ENCODE measurements around the gene TCFL5. TPM values are rescaled to one million over a fixed set of nuclear protein-coding genes. Genes with fewer than 3 reads are reported as not detected.

The TCFL5 gene
- total RNA-seq, 1 experiment from 2014 or later: 20.4 TPM

GRCh38 chr20:62893700-62894099, 32.1 kb upstream of the TCFL5 start:
- TF ChIP-seq EMX1 (CRISPR knock-in tag; IDR thresholded peaks at IDR 0.05) (no peak), ZMAT4 (CRISPR knock-in tag; IDR thresholded peaks at IDR 0.05) (no peak), IRF1 (CRISPR knock-in tag; IDR thresholded peaks at IDR 0.05) (no peak), FOXK1 (CRISPR knock-in tag; IDR thresholded peaks at IDR 0.05) (no peak), TP53 (CRISPR knock-in tag; IDR thresholded peaks at IDR 0.05) (no peak), AFF4 (CRISPR knock-in tag; IDR thresholded peaks at IDR 0.05; ENCODE audit: borderline replicate concordance) (no peak), CTCF (IDR thresholded peaks at IDR 0.05) (no peak)
- Mint-ChIP-seq H3K27me3 (ENCODE audit: low read depth) (no peaks in the 10 kb centered on the region; the same call in 1 of the 2 replicates), H3K9me3 (no peaks in the 10 kb centered on the region), H3K4me3 (no peak overlapping the region), H3K36me3 (peaks cover 81% of the 10 kb centered on the region), H3K27ac (peak overlapping the region; percentile 29; the same call in 1 of the 2 replicates), H3K4me1 (peaks cover 10% of the 10 kb centered on the region)
- DNase-seq (ENCODE audit: low spot score): no peak
- ChIA-PET CTCF (interaction anchor here (0.6 to 1.5 kb wide), 6 partner anchors 8 to 71 kb away, joined by 3 to 5 read pairs (median 4); no protein-coding TSS in a partner anchor), POLR2A (no interaction called here)
- peak; percentile 40 for ATAC-seq

GRCh38 chr20:62892348-62893304, 31.0 kb upstream of the TCFL5 start:
- ChIA-PET POLR2A (no interaction called here), CTCF (interaction anchor here (0.9 to 1.5 kb wide), 3 partner anchors 11 to 70 kb away, joined by 3 to 4 read pairs (median 4); no protein-coding TSS in a partner anchor)
- Mint-ChIP-seq H3K27me3 (ENCODE audit: low read depth) (no peaks in the 10 kb centered on the region; the same call in 1 of the 2 replicates), H3K4me3 (no peak overlapping the region), H3K4me1 (peaks cover 2% of the 10 kb centered on the region; the same call in 1 of the 2 replicates), H3K36me3 (peaks cover 92% of the 10 kb centered on the region), H3K9me3 (no peaks in the 10 kb centered on the region), H3K27ac (no peak overlapping the region)
- ATAC-seq: no peak
- no peak for DNase-seq (ENCODE audit: low spot score)
- TF ChIP-seq RORB (CRISPR knock-in tag; IDR thresholded peaks at IDR 0.05) (no peak), EMX1 (CRISPR knock-in tag; IDR thresholded peaks at IDR 0.05) (no peak), TEAD4 (CRISPR knock-in tag; IDR thresholded peaks at IDR 0.05) (no peak), ZNF425 (CRISPR knock-in tag; conservative IDR thresholded peaks at IDR 0.05) (no peak), OVOL2 (CRISPR knock-in tag; IDR thresholded peaks at IDR 0.05; ENCODE audit: borderline replicate concordance) (no peak), ZMAT4 (CRISPR knock-in tag; IDR thresholded peaks at IDR 0.05) (no peak), PRDM15 (CRISPR knock-in tag; IDR thresholded peaks at IDR 0.05) (no peak), PRRX2 (CRISPR knock-in tag; IDR thresholded peaks at IDR 0.05) (no peak), FOXP4 (CRISPR knock-in tag; IDR thresholded peaks at IDR 0.05) (no peak), TEAD1 (CRISPR knock-in tag; IDR thresholded peaks at IDR 0.05) (no peak), TCF7 (CRISPR knock-in tag; IDR thresholded peaks at IDR 0.05; ENCODE audit: low read depth) (no peak)

Measured in WTC11 (cell line).